SK-N-SH (cell line): ENCODE results near the gene FAHD1.

Source experiments
- EZH2phosphoT487 ChIP-seq: fragments of 200-600 bp; sonication (generic); IDR thresholded peaks from 2 replicates; pipeline ENCODE4 v1.6.1; 2017; ENCODE audit warnings: low read depth, mixed run types, mild to moderate bottlenecking, antibody characterized with exemption, moderate library complexity, borderline replicate concordance
- FOXJ3 ChIP-seq: sonication (generic); formaldehyde crosslinking; IDR thresholded peaks from 2 replicates; pipeline ENCODE4 v1.5.1; 2020; ENCODE audit warnings: mild to moderate bottlenecking, missing genetic modification reagents
- GABPA ChIP-seq: IDR thresholded peaks from 2 replicates; pipeline ENCODE4 v1.4.0; 2012; ENCODE audit warnings: low read depth, mild to moderate bottlenecking
- GATA2 ChIP-seq: sonication (generic); formaldehyde crosslinking; IDR thresholded peaks from 2 replicates; pipeline ENCODE4 v1.5.0; 2020; ENCODE audit warnings: mild to moderate bottlenecking, missing genetic modification reagents
- JUND ChIP-seq: IDR thresholded peaks from 2 replicates; pipeline ENCODE4 v1.4.0; 2012
- POLR2AphosphoS5 ChIP-seq: IDR thresholded peaks from 2 replicates; pipeline ENCODE4 v1.6.1; 2012; ENCODE audit warnings: low read depth, low read length
- RFX5 ChIP-seq: IDR thresholded peaks from 2 replicates; pipeline ENCODE4 v1.6.1; 2012; ENCODE audit warnings: mild to moderate bottlenecking, improper control_type of control experiment, low read length
- SIN3A ChIP-seq: IDR thresholded peaks from 2 replicates; pipeline ENCODE4 v1.6.1; 2012; ENCODE audit warnings: low read depth, mild to moderate bottlenecking, low read length, moderate library complexity, borderline replicate concordance
- TAF1 ChIP-seq: IDR thresholded peaks from 2 replicates; pipeline ENCODE4 v1.6.1; 2012; ENCODE audit warnings: low read depth, mild to moderate bottlenecking, low read length, moderate library complexity, borderline replicate concordance
- YY1 ChIP-seq: IDR thresholded peaks from 2 replicates; pipeline ENCODE4 v1.4.0; 2012; ENCODE audit warnings: low read depth, mild to moderate bottlenecking
- TF ChIP-seq, protein P1 (sequence below): fragments of 200-600 bp; sonication (generic); IDR thresholded peaks from 2 replicates; pipeline ENCODE4 v1.6.1; 2017; ENCODE audit warnings: antibody characterized with exemption, mild to moderate bottlenecking, moderate library complexity
- TF ChIP-seq, protein P2 (sequence below): IDR thresholded peaks from 2 replicates; pipeline ENCODE4; 2012
- TF ChIP-seq, protein P3 (sequence below): IDR thresholded peaks from 2 replicates; pipeline ENCODE4 v1.6.1; 2012; ENCODE audit warnings: mild to moderate bottlenecking, low read depth, low read length, moderate library complexity

DNA sequence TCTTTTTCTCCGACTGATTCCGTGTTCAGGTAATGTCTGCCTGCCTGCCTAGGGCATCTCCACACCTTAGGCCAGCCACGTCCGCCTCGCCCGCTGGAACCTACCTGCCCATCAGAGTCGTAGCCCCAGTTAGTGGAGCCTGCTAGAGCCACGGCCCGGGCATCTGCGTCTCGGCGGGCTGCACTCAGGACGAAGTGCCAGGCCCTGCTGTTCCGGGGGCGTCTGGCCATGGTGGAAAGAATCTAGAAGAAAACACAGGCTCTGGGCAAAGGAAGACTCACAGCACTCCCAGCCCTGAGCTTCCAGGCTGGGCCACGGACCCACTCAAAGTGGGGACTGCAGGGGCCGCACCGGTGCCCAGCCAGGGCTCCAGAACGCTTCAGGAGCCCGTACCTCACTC, 45.8 kb upstream of the FAHD1 start:
- TF ChIP-seq, protein P1, sequence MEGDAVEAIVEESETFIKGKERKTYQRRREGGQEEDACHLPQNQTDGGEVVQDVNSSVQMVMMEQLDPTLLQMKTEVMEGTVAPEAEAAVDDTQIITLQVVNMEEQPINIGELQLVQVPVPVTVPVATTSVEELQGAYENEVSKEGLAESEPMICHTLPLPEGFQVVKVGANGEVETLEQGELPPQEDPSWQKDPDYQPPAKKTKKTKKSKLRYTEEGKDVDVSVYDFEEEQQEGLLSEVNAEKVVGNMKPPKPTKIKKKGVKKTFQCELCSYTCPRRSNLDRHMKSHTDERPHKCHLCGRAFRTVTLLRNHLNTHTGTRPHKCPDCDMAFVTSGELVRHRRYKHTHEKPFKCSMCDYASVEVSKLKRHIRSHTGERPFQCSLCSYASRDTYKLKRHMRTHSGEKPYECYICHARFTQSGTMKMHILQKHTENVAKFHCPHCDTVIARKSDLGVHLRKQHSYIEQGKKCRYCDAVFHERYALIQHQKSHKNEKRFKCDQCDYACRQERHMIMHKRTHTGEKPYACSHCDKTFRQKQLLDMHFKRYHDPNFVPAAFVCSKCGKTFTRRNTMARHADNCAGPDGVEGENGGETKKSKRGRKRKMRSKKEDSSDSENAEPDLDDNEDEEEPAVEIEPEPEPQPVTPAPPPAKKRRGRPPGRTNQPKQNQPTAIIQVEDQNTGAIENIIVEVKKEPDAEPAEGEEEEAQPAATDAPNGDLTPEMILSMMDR, result no peak
- TF ChIP-seq TAF1 (no peak), SIN3A (no peak), EZH2phosphoT487 (no peak), RFX5 (no peak), POLR2AphosphoS5 (no peak), FOXJ3 (no peak), GABPA (no peak), YY1 (no peak), JUND (no peak), GATA2 (CRISPR knock-in tag) (no peak)
- TF ChIP-seq, protein P2, sequence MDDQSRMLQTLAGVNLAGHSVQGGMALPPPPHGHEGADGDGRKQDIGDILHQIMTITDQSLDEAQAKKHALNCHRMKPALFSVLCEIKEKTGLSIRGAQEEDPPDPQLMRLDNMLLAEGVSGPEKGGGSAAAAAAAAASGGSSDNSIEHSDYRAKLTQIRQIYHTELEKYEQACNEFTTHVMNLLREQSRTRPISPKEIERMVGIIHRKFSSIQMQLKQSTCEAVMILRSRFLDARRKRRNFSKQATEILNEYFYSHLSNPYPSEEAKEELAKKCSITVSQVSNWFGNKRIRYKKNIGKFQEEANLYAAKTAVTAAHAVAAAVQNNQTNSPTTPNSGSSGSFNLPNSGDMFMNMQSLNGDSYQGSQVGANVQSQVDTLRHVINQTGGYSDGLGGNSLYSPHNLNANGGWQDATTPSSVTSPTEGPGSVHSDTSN, result no peak
- TF ChIP-seq, protein P3, sequence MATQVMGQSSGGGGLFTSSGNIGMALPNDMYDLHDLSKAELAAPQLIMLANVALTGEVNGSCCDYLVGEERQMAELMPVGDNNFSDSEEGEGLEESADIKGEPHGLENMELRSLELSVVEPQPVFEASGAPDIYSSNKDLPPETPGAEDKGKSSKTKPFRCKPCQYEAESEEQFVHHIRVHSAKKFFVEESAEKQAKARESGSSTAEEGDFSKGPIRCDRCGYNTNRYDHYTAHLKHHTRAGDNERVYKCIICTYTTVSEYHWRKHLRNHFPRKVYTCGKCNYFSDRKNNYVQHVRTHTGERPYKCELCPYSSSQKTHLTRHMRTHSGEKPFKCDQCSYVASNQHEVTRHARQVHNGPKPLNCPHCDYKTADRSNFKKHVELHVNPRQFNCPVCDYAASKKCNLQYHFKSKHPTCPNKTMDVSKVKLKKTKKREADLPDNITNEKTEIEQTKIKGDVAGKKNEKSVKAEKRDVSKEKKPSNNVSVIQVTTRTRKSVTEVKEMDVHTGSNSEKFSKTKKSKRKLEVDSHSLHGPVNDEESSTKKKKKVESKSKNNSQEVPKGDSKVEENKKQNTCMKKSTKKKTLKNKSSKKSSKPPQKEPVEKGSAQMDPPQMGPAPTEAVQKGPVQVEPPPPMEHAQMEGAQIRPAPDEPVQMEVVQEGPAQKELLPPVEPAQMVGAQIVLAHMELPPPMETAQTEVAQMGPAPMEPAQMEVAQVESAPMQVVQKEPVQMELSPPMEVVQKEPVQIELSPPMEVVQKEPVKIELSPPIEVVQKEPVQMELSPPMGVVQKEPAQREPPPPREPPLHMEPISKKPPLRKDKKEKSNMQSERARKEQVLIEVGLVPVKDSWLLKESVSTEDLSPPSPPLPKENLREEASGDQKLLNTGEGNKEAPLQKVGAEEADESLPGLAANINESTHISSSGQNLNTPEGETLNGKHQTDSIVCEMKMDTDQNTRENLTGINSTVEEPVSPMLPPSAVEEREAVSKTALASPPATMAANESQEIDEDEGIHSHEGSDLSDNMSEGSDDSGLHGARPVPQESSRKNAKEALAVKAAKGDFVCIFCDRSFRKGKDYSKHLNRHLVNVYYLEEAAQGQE, result no peak
